ENCODE data around the gene TLCD3A.
"Not testable (repeated sequence)": the region's sequence is repeated elsewhere in the genome, so short reads cannot be mapped to it uniquely, and the experiment has no call there.

DNA sequence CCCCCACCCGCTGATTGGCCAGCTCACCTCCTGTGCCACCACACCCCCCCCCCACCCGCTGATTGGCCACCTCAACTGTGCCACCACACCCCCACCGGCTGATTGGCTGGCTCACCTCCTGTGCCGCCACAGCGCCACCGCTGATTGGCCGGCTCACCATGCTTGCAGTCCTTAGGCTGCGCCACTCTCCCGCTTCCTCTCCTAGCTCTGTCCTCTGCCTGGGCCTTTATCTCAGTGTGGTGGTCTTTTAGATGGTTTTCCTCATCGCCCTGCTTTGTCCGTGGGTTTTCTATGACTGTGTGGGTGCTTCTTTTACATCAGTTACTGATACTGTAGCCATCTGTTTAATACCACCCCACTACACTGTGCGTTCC, 58.5 kb downstream of the TLCD3A start:
- not testable (repeated sequence) for TF ChIP-seq SIN3A (IDR thresholded peaks at IDR 0.05; ENCODE audit: borderline replicate concordance, low read depth, low read length); FOXM1 (IDR thresholded peaks at IDR 0.05; ENCODE audit: low read depth)
- TF ChIP-seq, protein P1, sequence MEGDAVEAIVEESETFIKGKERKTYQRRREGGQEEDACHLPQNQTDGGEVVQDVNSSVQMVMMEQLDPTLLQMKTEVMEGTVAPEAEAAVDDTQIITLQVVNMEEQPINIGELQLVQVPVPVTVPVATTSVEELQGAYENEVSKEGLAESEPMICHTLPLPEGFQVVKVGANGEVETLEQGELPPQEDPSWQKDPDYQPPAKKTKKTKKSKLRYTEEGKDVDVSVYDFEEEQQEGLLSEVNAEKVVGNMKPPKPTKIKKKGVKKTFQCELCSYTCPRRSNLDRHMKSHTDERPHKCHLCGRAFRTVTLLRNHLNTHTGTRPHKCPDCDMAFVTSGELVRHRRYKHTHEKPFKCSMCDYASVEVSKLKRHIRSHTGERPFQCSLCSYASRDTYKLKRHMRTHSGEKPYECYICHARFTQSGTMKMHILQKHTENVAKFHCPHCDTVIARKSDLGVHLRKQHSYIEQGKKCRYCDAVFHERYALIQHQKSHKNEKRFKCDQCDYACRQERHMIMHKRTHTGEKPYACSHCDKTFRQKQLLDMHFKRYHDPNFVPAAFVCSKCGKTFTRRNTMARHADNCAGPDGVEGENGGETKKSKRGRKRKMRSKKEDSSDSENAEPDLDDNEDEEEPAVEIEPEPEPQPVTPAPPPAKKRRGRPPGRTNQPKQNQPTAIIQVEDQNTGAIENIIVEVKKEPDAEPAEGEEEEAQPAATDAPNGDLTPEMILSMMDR (IDR thresholded peaks at IDR 0.05) = not testable (repeated sequence)
